Measurements from ENCODE around the gene HRH3. TPM values are rescaled to one million over a fixed set of nuclear protein-coding genes. Genes with fewer than 3 reads are reported as not detected.

The HRH3 gene
- not detected for total RNA-seq

DNA sequence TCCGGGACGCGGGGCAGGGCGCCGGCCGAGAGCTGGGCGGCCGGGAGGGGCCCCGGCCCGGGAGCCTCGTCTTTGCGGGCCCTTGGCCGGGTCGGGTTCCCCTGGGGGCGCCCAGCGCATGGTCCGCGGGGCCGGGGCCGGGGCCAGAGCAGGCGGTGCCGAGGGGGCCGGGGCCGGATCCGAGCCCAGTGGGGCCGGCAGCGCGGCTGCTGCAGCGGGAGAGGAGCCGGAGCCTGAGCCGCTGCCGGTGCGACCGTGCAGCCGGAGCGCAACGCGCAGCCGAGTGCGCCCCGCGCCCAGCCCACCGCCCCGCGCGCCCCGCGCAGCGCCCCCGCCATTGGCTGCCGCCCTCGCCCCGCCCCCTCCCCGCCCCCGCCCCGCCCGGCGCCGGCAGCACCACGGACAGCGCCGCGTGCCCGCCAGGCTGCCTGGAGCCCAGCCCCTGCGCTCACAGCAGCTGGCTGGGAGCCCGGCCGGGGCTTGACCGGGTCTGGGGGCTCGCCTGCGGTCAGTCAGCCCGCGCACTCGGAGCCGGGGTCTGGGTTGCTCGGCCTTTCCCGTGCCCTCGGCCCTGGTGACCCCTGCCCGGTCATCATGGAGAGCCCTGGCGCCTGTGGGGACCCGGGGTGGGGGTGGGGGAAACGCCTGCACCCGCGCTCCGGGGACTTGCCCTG, at the start of gene HRH3:
Gene HRH3 (minus strand): TSS at position 287 of the 674 bp plus-strand sequence. CDS start 308 bp downstream, outside the sequence.
- DNase-seq (ENCODE audit: low spot score) (no peak), ATAC-seq (peak; percentile 85)

DNA sequence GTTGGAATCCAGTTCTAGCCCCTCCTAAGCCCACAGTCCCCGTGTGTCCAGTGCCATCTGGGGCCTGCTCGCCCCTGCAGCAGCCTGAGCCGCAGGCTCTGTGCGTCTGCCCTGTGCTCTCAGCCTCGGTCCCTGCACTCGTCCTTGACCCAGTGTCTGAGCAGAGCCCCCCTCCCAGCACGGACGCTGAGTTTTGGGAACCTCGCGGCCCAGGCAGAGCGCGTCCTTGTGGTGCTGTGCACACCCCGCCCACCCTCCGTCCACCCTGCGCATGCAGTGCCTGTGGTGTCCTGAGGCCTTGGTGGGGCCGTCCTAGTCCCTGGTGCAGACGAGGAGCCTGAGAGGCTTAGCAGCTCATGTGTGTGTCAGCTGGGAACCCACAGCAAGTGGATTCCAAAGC, 49.8 kb upstream of the HRH3 start:
- ATAC-seq: no peak
- no peak for DNase-seq (ENCODE audit: low spot score)

DNA sequence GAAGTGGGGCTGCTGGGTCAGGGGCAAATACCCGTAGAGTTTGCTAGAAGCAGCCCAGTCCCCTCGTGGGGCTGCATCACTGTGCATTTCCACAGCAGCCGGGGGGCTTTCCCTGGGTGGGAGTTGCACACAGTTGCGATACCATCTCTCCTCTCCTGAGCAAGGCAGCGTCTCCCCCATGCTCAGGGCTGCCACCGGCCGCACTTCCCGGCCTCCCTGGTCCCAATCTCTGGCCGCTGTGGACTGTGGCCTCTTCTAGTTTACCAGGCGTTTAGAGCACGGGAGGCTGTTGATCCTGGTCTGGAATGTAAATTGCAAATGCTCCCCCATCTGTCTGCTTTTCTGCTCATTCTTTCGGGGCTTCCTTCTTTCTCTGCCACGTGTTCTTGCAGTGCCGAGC, 49.3 kb upstream of the HRH3 start:
- DNase-seq (ENCODE audit: low spot score) (no peak), ATAC-seq (no peak)

DNA sequence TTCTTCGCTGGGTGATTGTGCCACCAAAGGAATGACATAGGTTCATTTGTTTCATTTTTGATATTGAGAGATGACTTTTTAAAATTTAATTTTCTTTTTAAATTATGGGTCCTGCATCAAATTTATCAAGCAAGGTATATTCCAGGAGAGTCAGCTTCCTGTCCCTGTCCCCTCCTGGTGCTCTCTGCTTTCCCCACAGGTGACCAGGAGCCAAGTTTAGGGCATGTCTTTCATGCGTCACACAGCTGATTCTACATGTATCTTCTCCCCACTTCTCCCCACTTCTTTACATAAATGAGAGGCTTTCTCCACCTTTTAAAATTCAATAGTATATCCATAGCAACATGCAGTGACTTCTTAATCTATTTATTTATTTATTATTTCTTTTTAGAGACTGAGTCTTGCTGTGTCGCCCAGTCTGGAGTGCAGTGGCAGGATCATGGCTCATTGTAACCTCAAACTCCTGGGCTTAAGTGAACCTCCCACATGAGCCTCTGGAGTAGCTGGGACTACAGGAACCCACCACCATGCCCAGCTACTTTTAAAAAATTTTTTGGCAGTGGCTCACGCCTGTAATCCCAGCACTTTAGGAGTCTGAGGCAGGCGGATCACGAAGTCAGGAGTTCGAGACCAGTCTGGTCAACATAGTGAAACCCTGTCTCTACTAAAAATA, 48.3 kb upstream of the HRH3 start:
- no peak for ATAC-seq
- no peak for DNase-seq (ENCODE audit: low spot score)

DNA sequence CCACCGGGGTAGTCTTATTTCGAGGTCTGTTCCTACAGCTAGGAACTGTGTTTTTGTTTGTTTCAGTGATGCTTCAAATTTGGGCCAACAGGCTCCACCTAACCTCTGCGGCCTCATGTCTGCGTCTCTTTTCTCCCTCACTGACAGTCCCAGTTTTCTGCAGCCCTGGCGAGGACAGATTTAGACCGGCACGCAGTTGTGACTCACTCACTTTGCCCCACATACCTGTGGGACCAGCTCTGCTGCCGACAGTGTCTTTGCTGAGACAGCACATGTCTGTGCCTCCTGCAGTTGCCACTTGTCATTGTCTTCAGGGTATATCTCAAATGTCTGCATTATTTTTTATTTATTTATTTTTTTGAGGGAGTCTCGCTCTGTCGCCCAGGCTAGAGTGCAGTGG, 47.5 kb upstream of the HRH3 start:
- DNase-seq (ENCODE audit: low spot score) (no peak), ATAC-seq (no peak)

DNA sequence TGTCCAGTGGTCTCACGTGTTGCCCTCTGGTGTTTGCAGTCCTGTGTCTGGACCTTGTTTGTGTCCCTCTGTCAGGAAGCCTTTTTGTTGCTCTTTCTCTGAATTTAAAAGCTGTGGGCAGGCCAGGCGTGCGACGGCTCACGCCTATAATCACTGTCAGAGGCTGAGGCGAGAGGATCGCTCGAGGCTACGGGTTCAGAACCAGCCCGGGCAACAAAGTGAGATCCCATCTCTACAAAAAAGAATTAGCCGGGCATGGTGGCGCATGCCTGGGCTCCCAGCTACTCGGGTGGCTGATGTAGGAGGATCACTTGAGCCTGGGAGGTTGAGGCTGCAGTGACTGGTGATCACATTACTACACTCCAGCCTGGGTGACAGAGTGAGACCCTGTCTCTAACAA, 46.8 kb upstream of the HRH3 start:
- ATAC-seq (no peak), DNase-seq (ENCODE audit: low spot score) (no peak)

DNA sequence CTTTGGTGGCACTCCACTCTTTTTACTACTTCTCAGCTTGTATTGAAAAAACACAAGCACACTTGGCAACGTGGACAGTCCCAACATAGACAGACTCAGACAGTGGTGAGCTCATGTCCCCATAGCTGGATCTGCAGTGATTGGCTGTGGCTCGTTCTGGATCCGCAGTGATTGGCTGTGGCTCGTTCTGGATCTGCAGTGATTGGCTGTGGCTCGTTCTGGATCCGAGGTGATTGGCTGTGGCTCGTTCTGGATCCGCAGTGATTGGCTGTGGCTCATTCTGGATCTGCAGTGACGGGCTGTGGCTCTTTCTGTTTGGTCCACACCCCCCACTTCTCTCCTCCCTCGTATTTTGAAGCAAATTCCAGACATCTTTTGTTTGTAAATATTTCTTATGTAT, 46.3 kb upstream of the HRH3 start:
- DNase-seq (ENCODE audit: low spot score): no peak
- no peak for ATAC-seq

DNA sequence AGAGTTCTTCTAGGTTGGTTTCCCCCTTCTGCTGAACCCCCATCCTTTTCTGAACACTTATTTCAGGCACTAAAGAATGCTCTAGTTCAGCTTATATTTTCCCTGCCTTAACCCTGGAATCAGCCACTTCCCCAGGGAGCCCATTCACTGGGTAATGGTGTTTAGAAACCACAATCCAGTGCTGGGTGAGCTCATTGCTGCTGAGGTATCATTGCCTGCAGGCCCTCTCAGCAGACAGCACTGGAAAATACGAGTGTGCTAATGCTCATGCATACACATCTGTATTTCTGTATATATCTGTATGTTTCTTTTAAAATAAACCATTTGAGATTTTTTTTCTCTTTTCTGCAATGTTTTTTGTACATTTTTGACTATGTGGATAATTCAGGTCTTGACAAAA, 45.3 kb upstream of the HRH3 start:
- no peak for ATAC-seq
- no peak for DNase-seq (ENCODE audit: low spot score)

DNA sequence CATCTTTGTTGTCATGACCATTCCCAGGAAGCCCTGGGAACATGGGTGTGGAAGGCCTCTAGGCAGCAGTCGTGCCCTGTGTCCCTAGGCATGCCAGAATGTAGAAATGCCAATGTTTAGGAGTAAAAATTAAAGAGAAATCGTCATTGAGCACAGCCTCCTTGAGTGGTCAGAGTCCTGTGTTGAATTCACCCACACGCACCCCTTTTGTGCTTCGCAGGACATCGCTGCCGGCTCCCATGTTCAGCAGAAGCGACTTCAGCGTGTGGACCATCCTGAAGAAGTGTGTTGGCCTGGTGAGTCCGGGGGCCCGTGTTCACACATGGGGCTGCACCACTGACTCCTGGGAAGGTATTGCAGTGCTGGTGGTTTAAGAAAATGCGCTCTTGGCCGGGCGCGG, 43.3 kb upstream of the HRH3 start:
- ATAC-seq: no peak
- no peak for DNase-seq (ENCODE audit: low spot score)

DNA sequence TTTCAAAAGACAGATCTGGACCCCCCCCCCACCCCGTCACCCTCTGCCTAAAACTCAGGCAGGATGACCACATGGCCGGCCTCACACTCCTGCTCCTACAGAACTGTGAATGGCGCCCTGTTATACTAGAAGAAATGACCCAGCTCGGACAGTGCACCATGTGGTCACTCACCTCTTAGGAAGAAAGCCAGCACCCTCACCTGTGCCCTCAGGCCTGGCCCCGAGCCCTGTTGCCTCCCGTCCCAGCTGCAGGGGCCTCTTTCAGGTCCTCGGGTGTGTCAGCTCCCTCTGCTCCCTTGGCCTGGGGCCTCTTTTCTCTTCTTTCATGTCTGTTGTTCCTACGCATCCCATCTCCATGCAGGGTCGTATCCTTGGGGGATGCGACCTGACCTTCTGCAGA, 42.0 kb upstream of the HRH3 start:
- DNase-seq (ENCODE audit: low spot score): no peak
- peak; percentile 70 for ATAC-seq

DNA sequence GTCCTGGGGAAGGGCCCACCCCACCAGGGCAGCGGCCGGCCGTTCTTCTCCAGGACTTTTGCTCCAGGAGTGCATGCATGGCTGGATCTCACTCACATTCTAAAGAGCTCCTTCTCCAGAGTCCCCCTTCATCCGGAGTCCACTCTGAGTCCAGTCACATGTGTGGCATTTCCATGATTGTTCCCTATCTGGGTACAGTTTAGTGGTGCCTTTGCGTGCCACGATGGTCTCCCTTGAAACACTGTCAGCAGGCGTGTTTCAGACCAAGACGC, 39.2 kb upstream of the HRH3 start:
- DNase-seq (ENCODE audit: low spot score) (no peak), ATAC-seq (no peak)

DNA sequence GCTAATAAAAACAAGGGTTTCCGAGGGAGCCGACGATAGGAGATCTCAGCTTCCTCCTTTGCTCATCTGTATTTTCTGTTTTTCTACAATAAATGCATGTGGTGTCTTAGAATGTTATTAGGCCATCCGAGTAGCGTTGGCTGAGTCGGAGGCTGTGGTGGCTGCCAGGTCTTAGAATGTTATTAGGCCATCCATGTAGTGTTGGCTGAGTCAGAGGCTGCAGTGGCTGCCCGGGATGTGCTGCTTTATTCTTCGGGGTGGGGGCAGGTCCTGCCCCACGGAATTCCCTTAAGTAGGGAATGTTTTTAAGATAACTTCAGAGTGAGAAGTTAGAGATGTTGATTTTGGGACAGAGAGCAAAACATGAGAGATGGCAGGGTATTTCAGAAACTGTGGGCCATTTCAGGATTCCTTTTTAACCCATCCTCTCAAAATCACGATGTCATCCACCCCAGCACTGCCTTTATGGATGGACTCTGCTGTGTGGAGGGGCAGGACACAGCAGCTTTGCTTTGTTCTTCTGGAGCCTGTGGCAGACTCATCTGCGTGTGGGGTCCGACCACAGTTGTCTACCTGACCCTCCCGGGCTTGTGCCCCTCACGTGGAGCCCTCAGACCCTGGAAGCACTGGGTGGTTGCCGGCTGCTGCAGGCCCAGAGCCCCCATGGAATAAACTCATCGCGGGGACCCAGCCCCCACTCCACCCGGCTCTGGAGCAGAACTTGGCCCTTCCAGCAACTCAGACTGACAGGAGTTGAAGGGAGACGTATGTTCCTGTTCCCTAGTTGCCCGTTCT, 38.6 kb upstream of the HRH3 start:
- ATAC-seq: no peak
- DNase-seq (ENCODE audit: low spot score): no peak

DNA sequence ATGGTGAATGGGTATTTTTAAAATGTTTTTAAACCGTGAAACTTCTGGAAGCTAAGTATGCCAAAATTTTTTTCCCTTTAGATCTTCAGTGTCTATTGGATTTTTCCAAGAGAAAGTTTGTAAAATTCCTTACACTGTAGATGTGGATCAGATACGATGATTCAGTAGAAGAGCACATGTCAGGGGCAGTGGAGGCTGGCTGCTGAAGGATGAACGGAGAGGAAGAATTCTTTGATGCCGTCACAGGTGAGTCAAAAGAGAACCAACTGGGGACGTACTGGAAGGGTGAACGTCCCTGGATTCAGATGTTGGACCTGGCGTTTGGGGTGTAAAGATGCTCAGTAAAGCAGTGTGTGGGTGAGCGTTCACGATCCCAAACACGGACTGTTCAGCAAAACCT, 35.9 kb upstream of the HRH3 start:
- no peak for ATAC-seq
- DNase-seq (ENCODE audit: low spot score): no peak

DNA sequence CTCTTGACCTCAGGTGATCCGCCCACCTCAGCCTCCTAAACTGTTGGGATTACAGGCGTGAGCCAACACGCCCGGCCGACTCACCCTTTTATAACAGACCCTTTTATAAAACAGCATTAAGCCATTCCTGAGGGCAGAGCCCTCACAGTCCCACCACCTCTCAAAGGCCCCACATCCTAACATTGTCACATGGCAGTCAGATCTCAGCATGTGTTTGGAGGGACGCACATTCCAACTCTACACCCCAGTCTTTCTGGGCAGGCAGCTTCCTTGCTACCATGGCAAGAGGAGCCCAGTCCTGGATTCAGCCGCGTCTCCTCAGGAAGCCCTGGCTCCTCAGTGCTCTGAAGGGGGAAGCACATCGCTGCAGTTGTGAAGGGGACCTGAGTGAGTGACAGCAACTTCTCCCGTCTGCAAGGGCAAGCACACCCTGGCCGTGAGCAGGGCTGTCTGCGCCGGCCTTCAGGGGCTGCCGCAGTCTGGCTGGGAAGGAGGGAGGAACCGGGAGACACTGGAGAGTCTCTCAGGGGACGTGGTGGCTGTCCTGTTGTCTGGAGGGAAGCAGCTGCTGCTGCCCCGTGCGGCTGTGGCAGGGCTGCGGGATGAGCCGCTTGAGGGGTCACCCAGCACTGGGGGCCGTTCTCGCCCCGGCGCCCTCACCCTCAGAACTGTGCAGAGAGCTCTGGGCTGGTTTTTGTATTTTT, 34.1 kb upstream of the HRH3 start:
- DNase-seq (ENCODE audit: low spot score): no peak
- no peak for ATAC-seq

DNA sequence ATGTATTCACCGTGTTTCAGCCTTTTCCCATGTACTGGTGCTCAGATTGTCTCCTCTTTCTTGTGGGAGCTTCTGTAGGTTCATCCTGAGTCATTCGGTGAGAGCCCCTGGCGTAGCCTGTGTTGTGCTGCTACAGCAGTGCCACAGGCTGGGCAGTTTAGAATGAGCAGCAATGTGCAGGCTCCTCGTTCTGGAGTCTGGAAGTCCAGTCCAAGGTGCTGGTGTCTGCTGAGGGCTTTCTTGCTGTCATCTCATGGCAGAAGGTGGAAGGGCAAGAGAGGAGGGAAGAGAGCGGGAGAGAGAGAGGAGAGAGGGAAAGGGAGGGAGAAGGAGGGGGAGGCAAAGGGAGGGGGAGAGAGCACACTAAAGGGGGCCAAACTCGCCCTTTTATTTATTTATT, 33.3 kb upstream of the HRH3 start:
- ATAC-seq (no peak), DNase-seq (ENCODE audit: low spot score) (no peak)

DNA sequence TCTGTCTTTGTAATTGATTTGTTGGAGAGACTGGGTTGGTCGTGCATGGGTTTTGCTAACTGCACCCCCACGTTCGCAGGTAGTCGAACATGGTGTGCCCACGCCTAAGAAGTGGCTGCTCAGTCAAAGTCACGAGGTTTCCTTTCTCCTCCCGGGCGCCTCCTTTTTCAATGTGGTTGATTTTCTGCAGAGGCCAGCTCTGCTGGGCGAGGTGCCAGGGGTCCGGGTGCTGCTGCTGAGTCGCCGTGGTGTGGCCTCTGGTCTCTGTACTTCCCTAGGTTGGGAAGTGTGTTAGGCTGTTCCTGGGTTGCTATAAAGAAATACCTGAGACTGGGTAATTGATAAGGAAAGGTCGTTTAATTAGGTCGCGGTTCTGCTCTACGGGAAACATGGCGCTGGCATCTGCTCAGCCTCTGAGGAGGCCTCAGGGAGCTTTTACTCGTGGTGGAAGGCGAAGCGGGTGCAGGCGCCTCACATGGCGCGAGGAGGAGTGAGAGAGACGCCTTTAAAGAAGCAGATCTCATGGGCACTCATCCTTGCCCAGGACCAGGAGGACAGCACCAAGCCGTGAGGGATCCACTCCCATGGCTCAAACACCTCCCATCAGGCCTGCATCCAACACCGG, 32.4 kb upstream of the HRH3 start:
- ATAC-seq (no peak), DNase-seq (ENCODE audit: low spot score) (no peak)

DNA sequence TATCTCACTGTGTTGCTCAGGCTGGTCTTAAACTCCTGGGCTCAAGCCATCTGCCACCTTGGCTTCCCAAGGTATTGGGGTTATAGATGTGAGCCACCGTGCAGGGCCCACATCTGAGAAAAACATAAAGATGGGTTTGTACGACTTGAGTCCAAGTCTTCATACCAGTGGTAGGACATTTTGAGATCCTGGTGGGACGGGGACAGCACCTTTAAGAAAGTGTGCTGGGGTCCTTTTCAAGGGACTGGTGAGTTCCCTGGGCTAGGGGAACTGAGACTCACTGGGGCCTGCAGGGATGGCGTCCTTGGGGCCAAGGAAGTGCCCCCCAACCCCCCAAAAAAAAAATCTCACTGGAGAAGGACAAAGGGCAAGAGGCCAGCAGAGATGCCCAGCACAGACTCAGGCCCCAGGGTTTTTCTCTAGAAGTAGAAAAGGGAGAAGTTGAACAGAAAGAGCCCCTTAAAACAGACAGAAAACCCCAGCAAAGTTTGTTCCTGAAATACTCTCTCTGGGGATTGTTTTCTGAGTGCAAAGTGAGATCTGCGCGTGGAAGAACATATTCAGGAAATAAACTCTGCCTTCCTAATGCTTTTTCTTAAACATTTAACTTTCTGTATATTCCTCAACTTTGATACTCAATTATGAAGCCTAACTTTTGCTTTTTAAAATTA, 28.9 kb upstream of the HRH3 start:
- no peak for DNase-seq (ENCODE audit: low spot score)
- no peak for ATAC-seq

DNA sequence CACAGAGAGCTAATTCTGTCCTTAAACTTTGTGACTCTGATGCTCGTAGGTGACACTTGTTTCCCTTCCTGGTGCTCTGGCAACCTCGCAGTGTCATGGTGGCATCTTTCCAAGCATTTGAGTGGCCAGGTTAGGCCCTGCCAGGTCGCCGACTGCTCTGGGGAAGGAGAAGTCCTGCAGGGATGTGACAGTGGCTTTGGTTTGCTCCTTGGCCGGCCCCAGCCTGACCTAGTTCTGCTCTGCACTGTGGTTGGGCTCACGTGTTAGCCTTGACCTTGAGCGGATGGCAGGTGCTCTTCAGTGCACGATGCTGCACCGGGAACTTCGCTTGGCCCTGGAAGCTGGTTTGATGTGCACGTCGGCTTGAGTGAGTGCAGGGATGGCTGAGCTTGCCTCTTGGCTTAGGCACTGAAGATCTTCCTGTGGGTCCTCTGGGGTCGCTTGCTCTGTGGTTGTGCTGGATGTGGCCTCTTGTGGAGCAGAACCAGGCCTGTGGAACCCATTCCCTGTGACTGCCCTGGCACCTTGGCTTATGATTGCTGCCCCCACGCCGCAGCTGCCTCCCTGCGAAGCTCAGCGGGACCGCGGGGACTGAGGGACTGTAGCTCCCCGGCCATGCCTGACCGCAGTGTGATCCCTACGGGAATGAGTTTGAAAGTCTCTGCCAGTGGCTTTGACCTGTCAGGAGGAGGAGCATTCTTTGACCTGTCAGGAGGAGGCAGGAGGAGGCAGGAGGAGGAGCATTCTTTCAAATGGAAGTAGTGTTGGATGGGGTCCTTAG, 27.0 kb upstream of the HRH3 start:
- peak; percentile 71 for DNase-seq (ENCODE audit: low spot score)
- ATAC-seq: peak; percentile 74

DNA sequence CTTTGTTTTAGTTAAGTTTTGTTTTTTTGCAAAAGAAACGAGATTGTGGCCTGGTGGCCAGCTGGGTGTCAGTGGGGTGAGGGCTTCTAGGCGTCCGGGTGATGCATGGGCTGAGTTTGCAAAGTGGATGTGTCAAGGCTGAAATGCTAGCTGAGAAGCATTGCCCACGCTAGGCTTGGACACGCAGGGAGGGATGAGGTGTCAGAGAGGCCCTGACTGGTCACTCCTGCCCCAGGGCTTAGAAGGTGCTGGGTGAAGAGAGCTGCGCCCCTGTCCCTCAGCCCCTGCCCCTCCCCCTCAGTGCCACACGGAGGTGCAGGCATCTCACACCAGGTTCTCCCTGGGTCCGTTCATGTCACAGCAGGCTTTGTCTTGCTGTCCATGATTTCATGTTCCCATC, 26.4 kb upstream of the HRH3 start:
- DNase-seq (ENCODE audit: low spot score) (no peak), ATAC-seq (peak; percentile 4)

DNA sequence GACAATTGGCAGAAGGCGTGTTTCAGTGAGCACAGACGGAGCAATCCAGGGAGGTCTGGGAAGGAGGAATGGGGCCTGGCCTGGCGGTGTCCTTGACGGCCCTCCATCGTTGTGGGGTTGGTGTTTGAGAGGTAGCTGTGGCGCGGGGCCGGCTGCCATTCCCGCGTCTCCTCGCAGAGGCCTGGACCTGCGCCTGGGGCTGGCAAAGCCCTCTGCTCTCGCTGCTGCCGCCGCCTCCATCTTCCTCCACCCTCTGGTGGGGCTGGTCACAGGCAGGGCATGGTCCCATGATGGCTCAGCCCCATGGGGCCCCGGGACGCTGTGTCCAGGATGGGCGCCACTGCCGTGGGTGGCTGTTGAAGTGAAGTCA, 25.8 kb upstream of the HRH3 start:
- ATAC-seq (no peak), DNase-seq (ENCODE audit: low spot score) (no peak)

Measured in left lobe of liver (tissue), 2 donors.